Jurkat, Clone E6-1 (cell line): ENCODE measurements around the gene AHRR.
"Not testable (repeated sequence)": the region's sequence is repeated elsewhere in the genome, so short reads cannot be mapped to it uniquely, and the experiment has no call there.

Experiments used
- DNase-seq: peaks from one replicate; pipeline ENCODE4 v3.0.0-alpha.2; 2011; ENCODE audit warnings: low read depth, low spot score
- H3K4me3 ChIP-seq: 2 replicates; pipeline ENCODE4 v1.5.1; 2011; ENCODE audit warnings: mild to moderate bottlenecking, low read length, control low read depth, moderate library complexity

The AHRR gene

DNA sequence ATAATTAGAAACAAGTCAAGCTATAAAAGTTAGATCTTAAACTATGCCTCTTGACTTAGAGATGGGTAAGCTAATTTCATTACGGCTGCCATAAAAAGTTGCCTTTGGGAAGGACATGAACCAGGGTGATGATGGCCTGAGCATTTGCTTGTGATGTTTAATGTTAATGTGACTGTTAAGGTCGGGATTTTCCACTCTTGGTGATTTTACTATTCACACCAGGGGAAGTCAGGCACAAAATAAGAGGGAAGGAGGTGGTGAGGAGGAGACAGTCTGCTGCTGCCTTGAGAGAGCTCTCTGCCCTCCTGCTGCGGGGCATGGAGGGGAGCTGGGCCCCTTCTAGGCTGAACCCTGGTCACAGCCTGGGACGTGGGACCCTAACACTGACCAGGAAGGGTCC lies 34.4 kb downstream of the AHRR start:
- no peak for DNase-seq

DNA sequence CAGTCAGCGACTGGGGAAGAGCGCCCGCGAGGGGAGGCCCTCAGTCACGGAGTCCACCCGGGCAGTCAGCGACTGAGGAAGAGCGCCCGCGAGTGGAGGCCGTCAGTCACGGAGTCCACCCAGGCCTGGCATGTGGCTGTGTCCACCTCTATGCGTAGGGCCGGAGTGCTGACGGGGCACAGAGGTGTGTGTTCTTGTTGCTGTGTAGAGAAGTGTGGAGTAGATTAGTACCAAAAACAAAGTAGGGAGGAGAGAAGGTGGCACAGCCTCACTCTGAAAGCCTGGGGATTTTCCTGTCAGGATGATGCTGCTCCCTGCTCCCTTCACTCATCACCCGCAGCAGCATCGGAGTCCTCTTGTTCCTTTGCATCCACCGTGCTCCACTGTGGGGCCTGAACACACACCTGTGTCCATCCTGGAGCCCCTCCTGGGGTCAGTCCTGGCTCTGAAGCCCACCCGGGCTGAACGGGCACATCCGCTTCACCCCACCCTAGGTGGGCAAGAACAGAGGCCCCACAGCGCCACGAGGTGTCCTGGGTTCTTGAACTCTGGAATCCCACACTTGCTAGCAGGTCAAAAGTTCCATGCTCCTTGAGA lies 37.9 kb downstream of the AHRR start:
- DNase-seq = no peak

More for the DNA sequence above, 34.4 kb downstream of the AHRR start:
- no peak overlapping the region for H3K4me3 ChIP-seq

DNA sequence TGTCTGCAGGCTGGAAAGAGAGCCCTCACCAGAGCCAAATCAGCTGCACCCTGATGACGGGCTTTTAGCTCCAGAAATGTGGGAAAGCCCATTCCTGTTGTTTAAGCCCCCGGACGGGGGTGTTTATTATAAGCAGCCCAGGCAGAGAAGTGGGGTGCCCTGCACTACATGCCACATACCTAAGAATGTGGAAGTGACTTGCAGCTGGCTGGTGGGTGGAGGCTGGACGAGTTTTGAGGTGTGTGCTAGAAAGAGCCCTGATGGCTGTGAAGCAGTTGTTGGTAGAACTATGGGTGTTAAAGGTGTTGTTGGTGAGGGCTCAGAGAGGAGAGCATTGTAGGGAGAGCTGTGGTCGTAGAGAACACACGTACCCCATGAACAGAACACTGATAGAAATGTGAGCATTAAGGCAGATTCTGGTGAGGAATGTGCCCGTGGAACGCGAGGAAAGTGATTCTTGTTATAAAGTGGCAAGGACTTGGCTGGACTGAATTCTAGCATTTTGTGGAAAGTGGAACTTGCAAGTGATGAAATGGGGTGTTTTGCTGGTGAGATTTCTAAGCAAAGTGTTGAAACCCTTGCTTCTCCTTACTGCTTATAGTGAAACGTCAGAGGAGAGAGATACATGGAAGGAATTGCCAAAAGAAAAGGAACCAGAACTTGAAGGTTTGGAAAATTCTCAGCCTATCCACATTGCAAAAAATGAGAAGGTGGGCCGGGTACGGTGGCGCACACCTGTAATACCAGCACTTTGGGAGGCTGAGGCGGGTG lies 38.9 kb downstream of the AHRR start:
- H3K4me3 ChIP-seq = no peak overlapping the region
- no peak for DNase-seq

More for the DNA sequence above, 37.9 kb downstream of the AHRR start:
- no peak overlapping the region for H3K4me3 ChIP-seq

DNA sequence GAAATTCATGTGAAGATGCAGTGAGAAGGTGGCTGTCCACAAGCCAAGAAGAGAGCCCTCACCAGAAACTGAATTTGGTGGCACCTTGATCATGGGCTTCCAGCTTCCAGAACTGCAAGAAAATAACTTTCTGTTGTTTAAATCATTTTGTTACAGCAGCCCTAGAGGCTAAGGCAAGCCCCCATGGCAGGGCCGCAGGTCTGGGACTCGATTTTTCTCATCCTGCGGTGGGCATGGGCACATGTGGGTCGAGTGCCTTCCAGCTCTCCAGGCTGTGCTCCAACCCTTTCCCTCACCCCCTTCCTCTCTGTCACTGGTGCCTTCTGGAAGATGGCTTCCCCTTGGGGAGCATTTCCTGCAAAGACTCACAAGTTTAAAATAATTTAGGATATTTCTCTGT lies 40.7 kb downstream of the AHRR start:
- no peak overlapping the region for H3K4me3 ChIP-seq
- no peak for DNase-seq

DNA sequence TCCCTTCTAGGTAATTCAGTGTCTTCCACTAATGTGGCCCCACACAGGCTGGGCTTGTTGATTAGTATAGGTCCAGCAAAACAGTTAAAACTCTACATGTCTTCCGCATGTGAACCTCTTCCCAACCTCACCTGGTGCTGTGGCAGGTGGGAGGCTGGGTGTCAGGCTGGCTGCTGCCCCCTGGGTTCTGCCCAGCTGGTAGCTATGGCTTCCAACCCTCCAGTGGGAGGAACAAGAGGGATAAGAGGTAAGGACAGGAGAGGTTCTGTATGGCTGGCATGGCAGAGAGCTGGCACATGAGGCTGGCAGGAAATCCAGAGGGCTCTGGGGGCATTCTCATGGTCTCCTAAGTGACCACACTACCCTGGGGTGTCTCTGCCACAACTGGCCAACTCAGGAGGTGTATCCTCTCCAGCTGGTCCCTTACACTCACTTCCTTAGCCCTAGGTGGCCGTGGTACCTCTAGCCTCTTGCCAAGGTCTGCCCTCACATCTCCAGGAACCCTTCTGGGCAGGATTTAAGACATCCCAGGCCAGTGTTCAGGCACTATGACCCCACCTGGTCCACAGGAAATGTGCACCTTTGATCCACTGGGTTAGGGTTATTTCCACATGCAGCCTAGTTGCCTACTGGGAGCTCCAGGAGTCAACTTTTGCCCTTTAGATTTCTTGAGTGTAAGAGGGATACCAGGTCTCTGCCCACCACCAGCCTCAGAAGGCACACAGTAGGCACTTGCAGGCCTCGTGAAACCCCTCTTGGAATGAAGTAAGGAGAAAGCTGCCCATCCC lies 41.7 kb downstream of the AHRR start:
- H3K4me3 ChIP-seq = no peak overlapping the region
- no peak for DNase-seq

DNA sequence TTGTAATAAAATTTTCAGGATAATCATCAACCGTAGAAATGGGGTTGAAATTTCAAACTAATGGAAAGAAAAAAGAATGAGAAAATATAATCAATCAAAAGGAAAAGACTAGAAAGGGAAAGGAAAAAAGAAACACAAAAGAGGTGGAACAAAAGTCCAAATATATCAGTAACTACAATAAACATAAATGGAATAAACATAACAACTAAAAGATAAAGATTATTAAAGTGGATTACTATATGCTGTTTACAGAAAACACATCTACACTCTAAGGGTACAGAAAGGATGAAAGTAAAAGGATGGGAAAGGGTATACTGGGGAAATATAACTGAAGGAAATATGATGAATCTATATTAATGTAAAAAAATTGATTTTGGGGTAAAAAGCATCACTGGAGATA lies 43.0 kb downstream of the AHRR start:
- no peak overlapping the region for H3K4me3 ChIP-seq
- DNase-seq = no peak

DNA sequence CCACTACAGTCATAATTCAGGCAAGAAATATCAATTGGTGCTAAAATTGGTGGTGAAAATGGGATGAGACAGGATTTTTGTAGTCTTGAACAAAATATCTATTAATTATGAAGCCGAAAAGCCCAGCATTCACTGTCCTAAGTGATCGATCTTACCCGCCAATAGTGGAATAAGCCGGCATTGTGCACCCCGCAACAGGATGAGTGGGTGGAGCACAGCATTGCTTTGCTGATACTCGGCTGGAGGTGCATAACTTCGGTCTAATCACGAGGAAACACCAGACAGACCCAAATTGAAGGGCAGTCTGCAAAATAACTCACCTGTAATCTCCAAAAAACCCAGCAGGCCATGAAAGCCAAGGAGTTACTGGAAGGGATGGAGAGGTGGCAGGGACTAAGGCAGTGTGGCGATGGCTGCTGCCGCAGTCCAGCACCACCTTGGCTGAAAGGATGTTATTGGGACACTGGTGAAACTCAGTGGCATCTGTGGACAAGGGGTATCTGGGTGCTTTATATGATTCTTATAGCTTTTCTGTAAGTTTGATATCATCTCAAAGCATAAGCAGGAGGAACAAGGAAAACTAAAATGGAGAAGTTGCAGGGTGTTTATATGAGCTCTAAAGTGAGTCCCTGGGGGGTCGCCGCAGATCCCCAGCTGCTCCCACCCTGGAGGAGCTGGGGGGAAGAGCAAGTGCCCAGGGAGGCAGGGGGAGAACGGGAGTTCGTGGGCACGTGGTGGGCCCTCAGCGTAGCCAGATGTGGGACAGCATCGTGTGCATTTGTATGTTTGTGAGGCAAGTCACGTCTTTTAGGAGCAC lies 45.2 kb downstream of the AHRR start:
- no peak overlapping the region for H3K4me3 ChIP-seq
- no peak for DNase-seq

DNA sequence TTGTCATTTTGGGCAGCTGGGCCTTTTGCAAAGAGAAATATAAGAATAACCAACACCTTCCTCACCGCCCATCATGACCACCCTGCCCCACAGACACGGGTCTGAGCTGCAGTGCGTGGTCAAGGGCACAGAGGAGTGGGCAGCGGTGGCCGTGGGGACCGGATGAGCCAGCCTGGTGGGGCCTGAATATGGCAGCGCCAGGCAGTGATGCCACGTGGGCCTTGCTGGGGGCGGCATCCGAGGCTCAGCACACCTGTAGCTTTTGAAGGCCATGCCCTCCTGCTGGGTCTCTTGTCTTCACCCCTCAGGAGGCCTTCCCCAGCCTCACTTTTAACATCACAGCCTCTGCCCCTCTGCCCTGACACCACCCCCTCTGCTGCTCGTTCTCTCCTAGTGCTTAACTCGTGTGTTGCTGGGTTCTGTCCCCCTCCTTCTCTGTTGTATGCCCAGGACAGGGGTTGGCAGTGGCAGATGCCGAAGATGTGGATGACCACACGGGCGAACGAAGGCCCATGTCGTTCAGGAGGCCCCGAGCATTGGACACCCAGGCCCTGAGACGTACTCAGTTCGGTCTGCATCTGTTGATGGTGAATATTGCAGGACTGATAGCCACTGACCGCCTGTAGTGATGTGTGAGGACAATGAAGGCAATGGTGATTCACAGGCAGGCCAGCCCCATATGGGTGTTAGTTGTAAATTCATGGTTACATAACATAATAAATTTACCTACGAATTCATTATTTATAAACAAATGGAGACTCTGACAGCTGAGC lies 46.0 kb downstream of the AHRR start:
- no peak for DNase-seq
- H3K4me3 ChIP-seq = no peak overlapping the region

DNA sequence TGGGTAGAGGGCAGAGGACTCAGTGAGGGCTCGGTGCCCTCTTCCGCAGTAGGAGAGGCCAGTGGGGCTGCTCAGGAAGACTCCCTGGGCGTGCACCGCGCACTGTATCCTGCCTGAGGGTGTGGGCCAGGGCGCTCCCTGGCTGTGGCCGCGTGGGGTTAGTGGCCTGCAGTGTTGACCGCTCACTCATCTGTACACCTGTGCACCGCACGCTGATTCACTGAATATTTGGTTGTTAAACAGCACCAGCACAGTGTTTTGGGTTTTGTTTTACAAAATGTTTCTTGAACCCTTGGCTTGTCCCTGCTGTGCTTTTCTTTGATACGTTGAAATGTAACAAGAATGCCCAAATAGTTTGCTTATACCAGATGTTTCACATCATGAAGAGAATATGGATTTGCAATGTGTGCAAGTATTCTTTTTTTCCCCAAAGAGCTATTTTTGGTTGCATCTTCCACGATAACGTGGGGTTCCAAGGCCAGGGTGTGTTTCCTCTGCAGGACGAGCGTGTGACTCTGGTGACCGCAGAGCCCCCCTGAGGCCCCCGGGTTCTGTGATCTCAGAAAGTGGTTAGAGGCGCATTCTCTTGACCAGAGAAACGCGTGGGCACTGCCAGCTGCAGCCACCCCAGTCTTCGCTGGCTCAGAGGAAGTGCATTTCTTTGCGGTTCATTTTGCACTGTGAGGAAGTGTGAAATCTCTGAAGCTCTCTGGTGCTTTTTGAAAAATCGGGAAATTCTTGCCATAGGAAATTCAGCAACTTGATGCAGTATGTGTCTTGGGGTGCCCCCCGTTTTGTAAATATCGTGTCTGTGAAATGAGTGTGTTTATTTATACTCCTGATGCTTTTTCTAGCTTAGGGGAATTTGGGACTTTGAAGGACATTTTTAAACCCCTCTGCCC lies 46.9 kb downstream of the AHRR start:
- DNase-seq = no peak
- H3K4me3 ChIP-seq = no peak overlapping the region

DNA sequence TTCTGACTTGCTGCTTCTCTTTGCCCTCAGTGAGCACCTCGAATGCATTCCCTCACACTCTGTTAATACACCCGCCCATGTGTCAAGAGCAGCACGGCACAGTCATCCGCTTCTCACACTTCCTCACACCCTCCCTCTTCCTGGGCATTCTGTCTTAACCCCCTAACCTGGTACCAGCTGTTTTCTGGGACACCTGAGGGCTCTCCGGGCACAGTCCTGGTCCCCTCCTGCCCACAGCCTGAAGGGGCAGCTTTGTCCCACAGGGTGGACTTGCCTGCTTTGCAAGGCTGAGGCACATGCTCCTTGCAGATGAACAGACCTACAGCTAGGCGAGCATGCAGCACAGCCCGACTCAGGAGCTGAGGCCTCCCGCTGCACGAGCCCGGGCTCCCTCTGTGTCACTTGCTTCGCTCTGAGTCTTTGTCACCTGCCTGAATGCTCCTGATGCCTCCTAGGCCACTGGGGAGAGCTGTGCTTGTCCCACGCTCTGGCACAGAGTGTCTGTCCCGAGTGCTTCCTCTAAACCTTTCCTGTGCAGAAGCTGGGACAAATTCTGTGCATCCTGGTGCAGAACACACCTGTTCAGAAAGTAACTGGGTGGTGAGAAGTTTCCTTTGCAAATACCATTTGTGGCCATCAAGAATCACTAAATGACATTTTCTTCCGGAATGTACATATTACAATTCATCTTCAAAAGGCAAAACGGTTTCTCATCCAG lies 47.8 kb downstream of the AHRR start:
- no peak for DNase-seq
- no peak overlapping the region for H3K4me3 ChIP-seq

DNA sequence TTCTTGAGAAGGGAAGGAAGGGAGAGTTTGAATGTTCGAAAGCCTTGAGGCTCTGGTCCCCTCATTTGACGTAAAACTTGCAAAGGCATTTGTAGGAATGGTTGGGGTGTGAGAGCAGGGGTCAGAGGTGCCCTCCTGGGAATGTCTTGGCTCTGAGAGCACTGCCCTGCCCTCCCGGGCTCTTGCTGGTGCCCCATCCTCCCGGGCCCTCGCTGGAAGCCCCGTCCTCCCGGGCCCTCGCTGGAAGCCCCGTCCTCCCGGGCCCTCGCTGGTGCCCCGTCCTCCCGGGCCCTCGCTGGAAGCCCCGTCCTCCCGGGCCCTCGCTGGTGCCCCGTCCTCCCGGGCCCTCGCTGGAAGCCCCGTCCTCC lies 48.3 kb downstream of the AHRR start:
- not testable (repeated sequence) for H3K4me3 ChIP-seq, DNase-seq

DNA sequence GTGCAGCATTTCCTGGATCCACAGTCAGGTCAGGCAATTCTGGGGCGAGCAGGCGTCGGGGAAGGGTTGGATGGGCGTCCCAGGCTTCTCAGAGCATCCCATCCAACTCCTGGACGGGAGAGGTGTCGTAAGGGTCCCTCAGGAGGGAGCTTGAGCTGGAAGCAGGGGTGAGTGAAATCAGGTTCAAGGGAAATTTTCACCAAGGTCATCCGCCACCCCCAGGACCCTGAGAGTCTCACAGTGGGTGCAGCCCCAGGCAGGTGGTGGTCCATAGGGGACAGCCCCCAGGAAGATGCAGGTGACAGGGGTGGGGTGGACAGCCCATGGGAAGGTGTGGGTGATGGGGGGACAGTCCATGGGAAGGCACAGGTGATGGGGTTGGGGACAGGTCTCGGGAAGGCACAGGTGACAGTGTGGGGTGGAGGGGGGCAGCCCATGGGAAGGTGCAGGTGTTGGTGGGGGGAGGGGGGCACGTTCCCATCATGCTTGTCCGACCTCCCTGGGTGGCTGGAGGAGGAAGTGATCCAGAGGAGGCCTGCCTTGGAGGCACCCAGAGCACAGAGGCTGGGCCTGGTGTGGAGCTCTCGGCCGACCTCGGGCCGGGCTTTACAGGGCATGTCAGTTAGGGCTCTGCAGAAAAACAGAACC lies 48.9 kb downstream of the AHRR start:
- no peak for DNase-seq
- no peak overlapping the region for H3K4me3 ChIP-seq

DNA sequence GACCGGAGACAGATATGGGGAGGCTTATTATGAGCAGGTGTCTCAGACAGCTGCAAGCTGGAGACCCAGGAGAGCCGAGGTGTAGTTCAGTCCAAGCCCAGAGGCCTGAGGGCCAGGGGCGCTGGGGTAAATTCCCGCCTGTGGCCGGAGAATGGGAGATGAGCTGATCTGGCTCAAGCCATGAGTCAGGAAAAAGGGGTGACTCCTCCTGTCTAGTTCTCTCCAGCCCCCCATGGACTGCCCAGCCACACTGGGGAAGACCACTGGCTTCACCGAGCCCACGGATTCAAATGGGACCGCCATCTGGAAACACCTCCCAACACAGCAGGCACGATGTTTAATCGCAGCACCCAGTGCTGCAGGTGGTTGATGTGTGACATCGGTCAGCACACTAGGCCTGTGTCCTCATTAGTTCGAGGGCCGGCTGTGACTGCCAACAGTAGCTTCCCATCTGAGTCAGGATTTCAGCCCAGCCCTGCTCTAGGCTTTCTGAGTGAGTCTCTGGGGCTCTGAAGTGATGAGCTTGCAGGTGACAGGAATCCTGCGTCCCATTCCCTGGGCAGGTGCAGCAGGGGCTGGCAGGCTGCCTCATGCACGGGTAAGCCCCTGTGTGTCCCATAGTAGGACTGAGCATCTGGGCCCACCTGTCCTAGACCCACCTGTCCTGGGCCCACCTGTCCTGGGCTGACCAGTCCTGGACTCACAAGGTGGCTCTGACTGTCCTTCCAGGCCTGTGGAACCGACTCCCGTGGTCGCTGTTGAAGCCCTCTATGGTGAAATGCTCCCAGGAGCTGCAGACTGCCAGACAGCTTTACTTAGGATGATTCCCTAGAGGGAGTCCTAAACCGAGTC lies 49.7 kb downstream of the AHRR start:
- no peak for DNase-seq

DNA sequence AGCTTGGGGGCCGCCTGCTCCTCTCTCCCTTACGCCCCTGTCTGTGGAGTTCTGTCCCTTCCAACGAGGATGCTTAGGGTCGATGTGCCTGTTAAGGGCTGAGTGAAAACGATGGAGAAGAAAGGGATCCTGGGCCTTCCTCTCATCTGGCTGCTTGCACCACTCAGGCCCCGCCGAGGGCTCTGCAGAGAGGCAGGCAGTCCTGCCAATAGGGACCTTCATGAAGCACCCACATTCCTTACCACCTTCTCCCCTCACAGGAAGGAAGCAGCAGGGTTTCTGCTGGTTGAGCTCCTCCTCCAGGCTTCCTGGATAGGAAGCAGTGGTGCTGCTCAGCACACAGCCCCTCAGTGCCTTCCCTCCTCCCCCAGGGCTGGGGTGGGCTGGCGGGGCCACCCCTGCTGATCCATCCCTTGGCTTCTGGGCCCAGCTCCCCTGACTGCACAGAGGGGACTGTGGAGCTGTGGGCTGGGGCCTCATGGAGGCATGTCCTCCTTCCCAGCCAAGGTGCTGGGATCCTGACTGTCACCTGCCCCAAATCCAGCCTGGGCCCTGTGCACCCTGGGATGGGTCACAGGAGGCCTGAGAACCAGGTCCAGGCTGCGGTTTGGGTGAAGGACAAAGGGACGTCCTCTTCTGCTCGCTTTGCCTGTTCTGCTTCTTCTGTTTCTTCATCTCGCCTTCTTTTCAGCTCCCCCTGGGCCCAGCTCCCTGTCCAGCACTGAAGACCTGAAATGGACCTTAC lies 50.5 kb downstream of the AHRR start:
- H3K4me3 ChIP-seq = no peak overlapping the region
- peak; percentile 63 for DNase-seq

More for the DNA sequence above, 49.7 kb downstream of the AHRR start:
- H3K4me3 ChIP-seq = no peak overlapping the region

DNA sequence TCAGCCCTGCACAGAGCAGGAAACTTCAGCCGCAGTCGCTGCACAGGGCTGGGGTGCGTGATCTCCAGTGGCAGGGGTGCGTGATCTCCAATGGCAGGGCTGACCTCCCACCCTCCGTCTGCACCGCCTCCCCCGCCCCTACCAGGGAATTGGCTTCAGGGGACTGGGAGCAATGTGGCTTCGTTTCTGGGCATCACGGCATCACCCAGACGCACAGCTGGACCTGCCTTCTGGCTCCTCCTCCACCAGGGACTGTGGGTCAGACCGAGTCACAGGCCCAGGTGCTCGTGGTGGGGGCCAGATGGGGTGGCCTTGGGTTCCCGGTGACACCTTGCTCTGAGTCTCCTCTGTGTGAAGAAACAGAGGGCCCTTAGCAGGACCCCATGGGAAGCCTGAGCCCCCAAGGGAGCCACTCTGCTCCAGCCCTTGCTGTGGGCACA lies 51.1 kb downstream of the AHRR start:
- H3K4me3 ChIP-seq = no peak overlapping the region

More for the DNA sequence above, 51.1 kb downstream of the AHRR start:
- DNase-seq = no peak
